Tibial nerve (tissue), 4 donors: ENCODE data around the gene FHAD1.

ENCODE experiments used
- CTCF ChIP-seq, 5 experiments: fragments of 200-600 bp in 3 of 5; fragments of 450-650 bp in 2 of 5; sonication (generic) in 3 of 5; IDR thresholded peaks; one replicate each; pipeline ENCODE4 v1.5.1; 2016 to 2019; ENCODE audit warnings: antibody characterized with exemption in 5 of 5, mild to moderate bottlenecking in 3 of 5, moderate library complexity in 2 of 5
- EP300 ChIP-seq, 2 donors: sonication (generic); formaldehyde crosslinking; IDR thresholded peaks; one replicate each; pipeline ENCODE4 v1.6.1; 2017; ENCODE audit warnings: antibody characterized with exemption in 2 of 2, mild to moderate bottlenecking in 1 of 2
- POLR2A ChIP-seq, 2 donors: fragments of 450-650 bp; IDR thresholded peaks; one replicate each; pipeline ENCODE4 v1.6.1; 2017; ENCODE audit warnings: antibody characterized with exemption in 2 of 2, mild to moderate bottlenecking in 2 of 2, moderate library complexity in 2 of 2

DNA sequence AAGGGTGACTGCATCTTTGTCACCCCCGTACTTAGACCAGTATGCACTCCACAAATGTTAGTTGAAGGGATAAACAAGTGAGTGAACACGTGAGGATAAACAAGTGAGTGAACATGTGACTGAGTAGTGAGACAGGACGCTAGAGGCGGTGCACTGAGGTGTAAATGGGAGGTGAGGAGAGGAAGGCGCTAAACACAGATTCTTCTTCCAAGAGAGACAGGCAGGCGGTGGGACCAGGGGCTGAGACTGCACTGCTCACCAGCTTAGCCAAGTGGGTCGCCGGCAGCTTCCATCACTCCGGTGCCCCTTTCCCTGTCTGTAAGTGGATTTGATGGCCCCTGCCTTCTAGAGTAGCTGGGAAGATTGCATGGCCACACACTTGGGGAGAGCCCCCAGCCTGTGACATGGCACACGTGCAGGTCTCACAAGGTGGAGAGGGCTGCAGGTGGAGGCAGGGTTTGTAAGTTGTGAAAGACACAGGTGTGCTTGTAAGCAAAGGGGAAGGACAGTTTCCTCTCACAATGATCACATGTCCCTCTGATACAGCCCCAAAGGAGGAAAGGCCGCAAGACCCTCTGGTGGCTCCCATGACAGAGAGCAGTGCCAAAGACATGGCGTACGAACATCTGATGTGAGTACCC lies 115.2 kb downstream of the FHAD1 start:
- TF ChIP-seq CTCF (IDR thresholded peaks at IDR 0.05), result no peak
- TF ChIP-seq POLR2A (IDR thresholded peaks at IDR 0.05), result no peak
- TF ChIP-seq EP300 (IDR thresholded peaks at IDR 0.05), result no peak
